Activated naive CD8-positive, alpha-beta T cell treated with anti-CD3 and anti-CD28 coated beads, Interleukin-2, amount 10 ng/mL, durations not matched to agents 7 days and 5 days (primary cell): ENCODE measurements around the gene USP47. TPM values are rescaled to one million over a fixed set of nuclear protein-coding genes. Genes with fewer than 3 reads are reported as not detected.

ENCODE experiments used
- ATAC-seq: fragments of 150-1000 bp; cut with Tn5 transposase; one replicate; pipeline ENCODE4 v1.10.0; 2021; ENCODE audit warnings: low read depth, moderate library complexity
- POLR2A ChIA-PET: fragments of 350-600 bp; sonication (Branson Sonifier 250); formaldehyde crosslinking; loops from one replicate; lab custom pipeline; 2021; ENCODE audit warnings: antibody characterized with exemption; lab: Charles Lee
- DNase-seq: peaks from one replicate; pipeline ENCODE4 v3.0.0; 2021
- H3K27ac Mint-ChIP-seq: one replicate; pipeline ENCODE4 v1.8.0; 2022; ENCODE audit warnings: mild to moderate bottlenecking, mixed read lengths
- H3K27me3 Mint-ChIP-seq: one replicate; pipeline ENCODE4 v1.8.0; 2022; ENCODE audit warnings: mild to moderate bottlenecking, moderate library complexity, mixed read lengths
- H3K36me3 Mint-ChIP-seq: one replicate; pipeline ENCODE4 v1.8.0; 2021; ENCODE audit warnings: mild to moderate bottlenecking, mixed read lengths
- H3K4me1 Mint-ChIP-seq: one replicate; pipeline ENCODE4 v1.8.0; 2021; ENCODE audit warnings: mixed read lengths
- H3K4me3 Mint-ChIP-seq: one replicate; pipeline ENCODE4 v1.8.0; 2022; ENCODE audit warnings: mild to moderate bottlenecking, moderate library complexity, mixed read lengths
- H3K9me3 Mint-ChIP-seq: one replicate; pipeline ENCODE4 v1.8.0; 2021; ENCODE audit warnings: mixed read lengths
- total RNA-seq, 2 experiments: library from RNA; stranded (reverse); gene quantifications; one replicate each; pipeline ENCODE4 v1.2.3, GENCODE V29; 2021

Gene USP47
- total RNA-seq, 2 experiments from 2014 or later: 43.7 to 46.0 TPM

DNA sequence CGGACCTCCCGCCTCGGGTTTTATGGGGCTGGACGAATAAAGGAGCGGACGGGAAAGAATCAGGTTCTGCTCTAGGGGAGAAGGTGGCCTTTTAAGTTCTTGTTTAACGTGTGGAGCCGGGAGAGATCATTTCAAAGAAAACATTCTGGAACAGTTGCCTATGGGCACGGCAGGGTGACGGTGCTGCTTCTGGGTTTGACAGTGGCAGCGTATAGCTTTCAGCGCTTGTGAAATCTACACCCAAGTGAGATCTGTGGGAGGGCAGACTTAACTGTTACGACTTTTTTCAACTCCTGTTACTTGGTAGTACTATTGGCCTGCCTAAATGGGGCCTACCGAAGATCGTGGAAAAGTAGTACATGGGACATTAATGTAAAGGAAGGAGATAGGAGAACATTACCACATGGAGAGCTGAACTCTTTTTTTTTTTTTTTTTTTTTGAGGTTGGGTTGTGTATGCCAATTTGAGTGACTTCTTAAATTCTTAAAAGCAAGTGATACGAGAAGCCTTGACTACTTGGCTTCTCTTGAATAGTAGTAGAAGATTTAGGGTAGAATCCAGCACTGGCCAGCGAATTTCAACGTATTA, 743 bp downstream of the USP47 start:
- no peaks in the 10 kb centered on the region for H3K27me3 Mint-ChIP-seq
- no peak overlapping the region for H3K27ac Mint-ChIP-seq
- H3K4me3 Mint-ChIP-seq: no peak overlapping the region
- peaks cover 26% of the 10 kb centered on the region for H3K4me1 Mint-ChIP-seq
- DNase-seq (no peak), ATAC-seq (peak; percentile 64)
- no peaks in the 10 kb centered on the region for H3K36me3 Mint-ChIP-seq
- no peaks in the 10 kb centered on the region for H3K9me3 Mint-ChIP-seq
- POLR2A ChIA-PET: interaction anchor here (1.2 to 3.4 kb wide), 6 partner anchors 10 to 1033 kb away, joined by 3 to 23 read pairs (median 6); partner anchors contain the start of genes EIF4G2 and ZBED5

DNA sequence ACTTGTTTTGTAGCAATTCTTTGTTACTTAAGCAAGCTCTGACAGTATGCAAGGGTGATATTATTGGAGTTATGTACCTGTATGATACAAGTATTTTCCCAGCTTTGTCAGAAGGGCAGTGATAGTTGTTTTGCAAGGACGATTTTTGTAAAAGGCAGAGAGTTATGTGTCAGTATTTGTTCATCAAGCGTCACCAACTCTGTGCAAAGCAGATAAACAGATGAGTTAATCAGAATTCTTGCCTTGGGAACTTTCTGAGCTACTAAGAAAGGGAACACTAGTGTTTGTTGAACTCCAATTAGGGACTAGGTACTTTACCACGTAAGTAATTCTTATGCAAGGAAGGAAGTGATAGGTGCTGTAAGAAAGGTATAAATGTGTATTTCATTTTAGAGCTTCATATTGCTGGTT, 1.4 kb downstream of the USP47 start:
- ATAC-seq: no peak
- H3K4me3 Mint-ChIP-seq: no peak overlapping the region
- no peaks in the 10 kb centered on the region for H3K27me3 Mint-ChIP-seq
- H3K27ac Mint-ChIP-seq: no peak overlapping the region
- H3K4me1 Mint-ChIP-seq: peaks cover 26% of the 10 kb centered on the region
- POLR2A ChIA-PET: interaction anchor here (2.1 to 3.4 kb wide), 3 partner anchors 15 to 1034 kb away, joined by 6 to 23 read pairs (median 15); partner anchors contain the start of genes EIF4G2 and ZBED5
- H3K36me3 Mint-ChIP-seq: no peaks in the 10 kb centered on the region
- H3K9me3 Mint-ChIP-seq: no peaks in the 10 kb centered on the region
- no peak for DNase-seq

DNA sequence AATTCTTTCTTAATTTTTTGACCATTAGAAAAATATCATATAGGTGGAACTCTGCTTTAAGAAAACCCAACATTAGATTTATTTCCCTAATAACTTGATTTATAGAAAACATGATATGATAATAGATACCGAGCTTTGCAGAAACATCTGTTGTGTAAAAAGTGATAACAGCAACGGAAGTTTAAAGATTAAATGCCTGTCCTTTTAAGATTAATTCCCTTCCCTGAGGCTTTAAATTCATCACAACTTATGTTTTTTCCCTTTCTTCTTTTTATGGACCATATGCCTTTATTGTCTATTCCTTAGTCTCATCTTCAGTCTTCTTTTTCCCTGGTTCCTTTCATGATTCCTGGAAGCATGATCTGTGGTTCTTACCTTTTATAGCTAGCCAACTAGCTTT, 1.9 kb downstream of the USP47 start:
- H3K4me1 Mint-ChIP-seq: peaks cover 26% of the 10 kb centered on the region
- POLR2A ChIA-PET: interaction anchor here (3.4 kb wide), 2 partner anchors 14 to 1034 kb away, joined by 15 to 23 read pairs; partner anchors contain the start of gene EIF4G2
- no peak overlapping the region for H3K27ac Mint-ChIP-seq
- no peaks in the 10 kb centered on the region for H3K9me3 Mint-ChIP-seq
- H3K27me3 Mint-ChIP-seq: no peaks in the 10 kb centered on the region
- DNase-seq (no peak), ATAC-seq (no peak)
- no peak overlapping the region for H3K4me3 Mint-ChIP-seq
- no peaks in the 10 kb centered on the region for H3K36me3 Mint-ChIP-seq

DNA sequence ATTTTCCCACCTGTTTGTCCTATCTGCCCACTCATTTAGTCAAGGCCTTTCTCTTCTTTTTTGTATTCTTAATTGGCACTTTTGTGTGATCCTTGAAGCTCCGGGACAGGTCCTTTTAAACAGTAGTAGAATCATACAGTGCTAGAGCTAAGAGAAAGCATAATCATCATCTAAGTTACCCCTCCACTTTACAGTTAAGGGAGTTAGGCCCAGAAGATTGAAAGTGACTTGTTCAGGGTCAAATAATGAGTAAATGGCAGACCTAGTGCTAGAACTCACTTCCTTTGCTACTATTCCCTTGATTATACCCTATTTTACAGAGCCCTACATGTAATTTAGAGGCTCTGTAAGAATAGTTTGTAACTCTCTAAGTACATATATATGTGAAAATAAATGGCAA, 2.5 kb downstream of the USP47 start:
- Mint-ChIP-seq H3K4me1 (peaks cover 31% of the 10 kb centered on the region), H3K9me3 (no peaks in the 10 kb centered on the region), H3K27ac (no peak overlapping the region), H3K4me3 (no peak overlapping the region), H3K27me3 (no peaks in the 10 kb centered on the region), H3K36me3 (no peaks in the 10 kb centered on the region)
- POLR2A ChIA-PET: interaction anchor here (3.4 kb wide), 1 partner anchor 14 kb away, joined by 23 read pairs; no protein-coding TSS in a partner anchor
- ATAC-seq (no peak), DNase-seq (no peak)

DNA sequence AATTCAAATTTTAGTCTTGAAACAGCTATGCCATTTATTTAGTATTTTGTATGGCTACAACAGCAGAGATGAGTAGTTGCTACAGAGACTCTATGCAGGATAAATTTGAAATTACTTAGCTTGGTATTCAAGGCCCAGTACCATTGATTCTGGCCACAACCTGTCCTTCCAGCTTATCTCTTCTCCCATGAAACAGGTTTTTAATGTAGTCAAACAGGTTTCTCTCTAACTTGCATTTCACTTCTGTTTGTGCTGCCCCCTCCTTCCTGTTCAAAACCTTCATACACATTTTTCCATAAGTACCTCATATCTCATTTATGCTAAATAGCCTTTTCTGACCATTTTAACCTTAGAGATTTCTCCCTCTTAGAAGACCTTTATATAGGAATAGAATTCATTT, 3.3 kb downstream of the USP47 start:
- POLR2A ChIA-PET: no interaction called here
- H3K27me3 Mint-ChIP-seq: no peaks in the 10 kb centered on the region
- DNase-seq (no peak), ATAC-seq (no peak)
- no peaks in the 10 kb centered on the region for H3K9me3 Mint-ChIP-seq
- peaks cover 38% of the 10 kb centered on the region for H3K4me1 Mint-ChIP-seq
- H3K27ac Mint-ChIP-seq: peak overlapping the region; percentile 75
- no peaks in the 10 kb centered on the region for H3K36me3 Mint-ChIP-seq
- H3K4me3 Mint-ChIP-seq: no peak overlapping the region

DNA sequence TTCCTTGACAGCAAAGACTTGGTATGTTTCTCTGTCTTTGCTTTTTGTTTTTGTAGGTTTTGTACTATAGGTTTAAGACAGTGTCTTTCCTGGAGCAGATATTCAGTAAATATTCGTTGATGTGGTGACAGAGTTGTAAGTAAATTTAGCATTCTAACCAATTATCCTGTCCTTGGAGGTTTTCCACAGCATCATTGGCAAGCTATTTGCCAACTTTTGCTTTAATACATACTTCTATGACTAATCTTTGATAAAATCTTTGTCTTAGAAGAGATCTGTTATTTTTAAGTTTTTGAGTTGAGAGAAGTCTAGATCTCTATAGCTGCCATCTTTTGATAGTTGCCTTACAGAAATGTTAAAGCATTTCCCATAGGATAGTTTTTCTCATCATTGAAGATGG, 3.8 kb downstream of the USP47 start:
- peak overlapping the region; percentile 75 for H3K27ac Mint-ChIP-seq

DNA sequence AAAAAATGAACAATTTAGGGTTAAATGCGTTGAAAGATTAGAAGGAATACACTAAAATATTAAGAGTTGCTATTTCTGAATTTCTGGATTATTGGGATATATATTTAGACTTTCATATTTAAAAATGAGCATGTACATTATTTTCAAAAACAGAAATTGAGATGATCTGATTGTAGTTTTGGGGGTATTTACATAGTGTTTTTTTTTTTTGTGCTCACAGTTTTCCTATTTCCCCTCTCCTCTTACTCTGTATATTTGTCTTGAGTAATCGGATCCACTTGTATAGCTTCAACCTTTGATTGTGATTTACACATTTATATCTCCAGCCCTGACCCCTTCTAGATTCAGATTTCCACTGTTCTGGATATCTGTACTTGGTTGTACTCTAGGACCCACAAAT, 5.3 kb downstream of the USP47 start:
- no peak for ATAC-seq
- POLR2A ChIA-PET: no interaction called here
- no peak overlapping the region for H3K27ac Mint-ChIP-seq
- peaks cover 50% of the 10 kb centered on the region for H3K4me1 Mint-ChIP-seq
- peaks cover 5% of the 10 kb centered on the region for H3K36me3 Mint-ChIP-seq
- no peak for DNase-seq
- H3K9me3 Mint-ChIP-seq: no peaks in the 10 kb centered on the region
- no peaks in the 10 kb centered on the region for H3K27me3 Mint-ChIP-seq
- no peak overlapping the region for H3K4me3 Mint-ChIP-seq

More for the DNA sequence above, 3.8 kb downstream of the USP47 start:
- POLR2A ChIA-PET: no interaction called here
- no peak overlapping the region for H3K4me3 Mint-ChIP-seq
- ATAC-seq (no peak), DNase-seq (no peak)
- H3K4me1 Mint-ChIP-seq: peaks cover 42% of the 10 kb centered on the region
- no peaks in the 10 kb centered on the region for H3K9me3 Mint-ChIP-seq
- no peaks in the 10 kb centered on the region for H3K36me3 Mint-ChIP-seq
- no peaks in the 10 kb centered on the region for H3K27me3 Mint-ChIP-seq

DNA sequence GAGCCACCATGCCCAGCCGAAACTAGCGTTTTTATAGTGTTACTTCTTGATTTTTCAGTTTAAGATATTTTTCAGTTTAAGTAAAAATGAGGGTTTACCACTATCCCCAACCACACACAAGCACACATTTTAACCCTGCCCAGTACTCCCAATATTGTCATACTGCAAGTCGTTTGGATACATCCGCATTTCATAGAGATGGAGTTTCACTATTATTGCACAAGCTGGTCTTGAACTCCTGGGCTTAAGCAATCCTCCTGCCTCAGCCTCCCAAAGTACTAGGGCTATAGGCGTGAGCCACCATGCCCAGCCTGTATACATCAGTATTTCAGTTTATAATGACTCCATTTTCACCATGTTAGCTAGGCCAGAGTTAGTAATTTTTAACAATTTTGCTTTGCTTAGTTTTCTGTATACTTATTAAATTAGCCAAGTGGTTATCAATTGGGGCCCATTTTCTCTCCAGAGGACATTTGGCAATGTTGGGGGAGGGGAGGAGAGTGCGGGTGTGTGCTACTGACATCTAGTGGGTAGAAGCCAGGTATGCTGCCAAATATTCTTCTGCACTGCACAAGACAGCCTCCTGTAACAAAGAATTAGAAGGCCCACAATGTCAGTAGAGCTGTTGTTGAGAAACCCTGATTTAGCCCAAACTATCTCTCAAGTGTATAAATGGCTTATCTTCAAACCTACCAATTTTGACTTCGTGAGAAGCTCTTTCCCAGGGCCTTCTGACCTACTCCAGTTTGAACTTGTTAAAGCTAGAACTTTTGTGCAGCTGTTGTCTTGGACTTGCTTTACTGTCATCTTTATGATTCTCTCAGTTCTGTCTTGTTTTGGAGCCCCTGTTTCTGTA, 7.3 kb downstream of the USP47 start:
- ATAC-seq (peak; percentile 81), DNase-seq (peak; percentile 47)
- Mint-ChIP-seq H3K9me3 (no peaks in the 10 kb centered on the region), H3K27ac (peak overlapping the region; percentile 30), H3K36me3 (peaks cover 5% of the 10 kb centered on the region), H3K4me1 (peaks cover 59% of the 10 kb centered on the region), H3K4me3 (peak overlapping the region; percentile 46), H3K27me3 (no peaks in the 10 kb centered on the region)
- POLR2A ChIA-PET: no interaction called here

DNA sequence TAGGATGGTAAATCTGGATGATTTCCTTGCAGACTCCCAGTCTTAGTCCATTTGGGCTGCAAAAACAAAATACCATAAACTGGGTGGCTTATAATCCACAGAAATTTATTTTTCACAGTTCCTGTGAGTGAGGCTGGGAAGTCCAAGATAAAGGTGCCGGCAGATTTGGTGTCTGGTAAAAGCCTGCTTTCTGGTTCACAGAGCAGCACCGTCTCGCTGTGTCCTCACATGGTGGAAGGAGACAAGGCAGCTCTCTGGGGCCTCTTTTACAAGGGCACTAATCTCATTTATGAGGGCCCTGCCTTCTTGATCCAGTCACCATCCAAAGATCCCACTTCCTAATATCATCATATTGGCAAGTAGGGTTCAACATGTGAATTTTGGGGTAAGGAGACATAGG, 8.9 kb downstream of the USP47 start:
- Mint-ChIP-seq H3K27me3 (no peaks in the 10 kb centered on the region), H3K36me3 (peaks cover 5% of the 10 kb centered on the region), H3K9me3 (no peaks in the 10 kb centered on the region), H3K27ac (no peak overlapping the region), H3K4me1 (peaks cover 49% of the 10 kb centered on the region), H3K4me3 (no peak overlapping the region)
- ATAC-seq (no peak), DNase-seq (no peak)
- POLR2A ChIA-PET: interaction anchor here (1.7 kb wide), 1 partner anchor 10 kb away, joined by 7 read pairs; the partner anchor contains the start of gene USP47

DNA sequence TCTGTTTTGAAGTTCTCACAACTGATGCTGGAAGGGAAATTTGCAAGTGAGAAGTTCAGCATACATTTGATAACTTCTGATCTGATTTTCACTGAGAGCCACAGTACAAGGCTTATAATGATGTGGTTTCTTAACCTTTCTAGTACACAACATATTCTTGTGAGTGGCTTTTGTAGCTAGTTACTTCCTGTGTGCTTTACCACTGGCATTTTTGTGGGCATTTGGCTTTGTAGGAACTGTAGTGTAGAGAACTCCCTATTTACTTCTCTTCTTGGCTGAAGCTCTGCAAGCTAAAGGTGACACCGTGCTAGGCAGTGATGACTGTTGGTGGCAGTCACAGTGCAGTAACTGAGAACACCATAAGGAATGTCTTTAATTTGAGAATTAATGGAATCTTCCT, 14.9 kb downstream of the USP47 start:
- Mint-ChIP-seq H3K27ac (peak overlapping the region; percentile 67), H3K4me3 (no peak overlapping the region), H3K4me1 (peaks cover 33% of the 10 kb centered on the region), H3K36me3 (peaks cover 10% of the 10 kb centered on the region), H3K27me3 (no peaks in the 10 kb centered on the region), H3K9me3 (no peaks in the 10 kb centered on the region)
- peak; percentile 85 for ATAC-seq
- POLR2A ChIA-PET: interaction anchor here (2.7 kb wide), 1 partner anchor 14 kb away, joined by 23 read pairs; the partner anchor contains the start of gene USP47
- DNase-seq: no peak

DNA sequence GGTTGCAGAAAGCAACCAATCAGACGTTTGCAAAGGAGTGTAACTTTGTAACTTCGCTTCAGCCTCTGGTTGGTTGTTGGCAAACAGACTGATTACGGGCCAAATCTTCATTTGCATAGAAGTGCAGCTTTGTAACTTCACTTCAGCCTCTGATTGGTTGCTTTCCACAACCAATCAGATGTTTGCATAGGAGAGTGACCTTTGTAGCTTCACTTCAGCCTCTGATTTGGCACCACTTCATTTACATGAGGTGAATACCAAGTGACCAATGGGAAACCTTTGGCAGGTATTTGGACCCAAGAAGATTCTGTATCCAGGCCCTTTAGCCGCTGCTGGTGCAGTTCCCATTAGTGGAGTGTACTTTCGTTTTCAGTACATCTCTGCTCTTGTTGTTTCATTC, 16.0 kb downstream of the USP47 start:
- peaks cover 27% of the 10 kb centered on the region for H3K4me1 Mint-ChIP-seq
- H3K36me3 Mint-ChIP-seq: peaks cover 10% of the 10 kb centered on the region
- H3K4me3 Mint-ChIP-seq: peak overlapping the region; percentile 72
- no peak for DNase-seq
- H3K9me3 Mint-ChIP-seq: no peaks in the 10 kb centered on the region
- peak overlapping the region; percentile 64 for H3K27ac Mint-ChIP-seq
- POLR2A ChIA-PET: interaction anchor here (2.7 kb wide), 1 partner anchor 15 kb away, joined by 23 read pairs; the partner anchor contains the start of gene USP47
- no peaks in the 10 kb centered on the region for H3K27me3 Mint-ChIP-seq
- ATAC-seq: peak; percentile 62

DNA sequence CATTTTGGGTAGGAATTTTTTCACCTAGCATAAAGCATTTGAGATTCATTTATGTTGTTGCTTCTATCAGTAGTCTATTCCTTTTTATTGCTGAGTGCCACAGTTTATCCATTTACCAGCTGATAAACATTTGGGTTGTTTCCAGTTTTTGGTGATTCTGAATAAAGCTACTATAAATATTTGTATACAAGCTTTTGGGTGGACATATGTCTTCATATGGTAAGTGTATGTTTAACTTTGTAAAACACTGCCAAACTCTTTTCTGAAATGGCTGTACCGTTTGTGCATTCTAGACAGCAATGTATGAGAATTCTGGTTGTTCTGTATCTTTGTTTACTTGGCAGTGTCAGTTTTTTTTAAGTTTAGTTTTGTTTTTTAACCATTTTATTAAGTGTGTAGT, 16.9 kb downstream of the USP47 start:
- Mint-ChIP-seq H3K36me3 (peaks cover 10% of the 10 kb centered on the region), H3K27me3 (no peaks in the 10 kb centered on the region), H3K9me3 (no peaks in the 10 kb centered on the region), H3K4me3 (peak overlapping the region; percentile 74), H3K4me1 (peaks cover 21% of the 10 kb centered on the region), H3K27ac (peak overlapping the region; percentile 79)
- DNase-seq (no peak), ATAC-seq (no peak)
- POLR2A ChIA-PET: interaction anchor here (2.7 kb wide), 1 partner anchor 16 kb away, joined by 23 read pairs; the partner anchor contains the start of gene USP47
